Left lobe of liver (tissue), 2 donors: ENCODE measurements around the gene PARD6B. TPM values are rescaled to one million over a fixed set of nuclear protein-coding genes. Genes with fewer than 3 reads are reported as not detected.
"Not testable (repeated sequence)": the region's sequence is repeated elsewhere in the genome, so short reads cannot be mapped to it uniquely, and the experiment has no call there.

ENCODE experiments used
- ATAC-seq: fragments of 200-7000 bp; cut with Tn5 transposase; one replicate; pipeline ENCODE4 v1.9.1; 2020; ENCODE audit warnings: mild to moderate bottlenecking, moderate library complexity
- DNase-seq: peaks from one replicate; pipeline ENCODE4 v3.0.0-alpha.2; 2020; ENCODE audit warnings: low spot score
- total RNA-seq: library from RNA; stranded (reverse); gene quantifications from one replicate; pipeline ENCODE4 v1.2.1, GENCODE V29; 2021
- donor health status: DM: no; HTN: no; CAD: no; lungs with moderate emphysema.
- donor health status: DM: no; HTN: yes; CAD: no.

Gene PARD6B
- total RNA-seq, 1 donor from 2014 or later: 10.9 TPM

DNA sequence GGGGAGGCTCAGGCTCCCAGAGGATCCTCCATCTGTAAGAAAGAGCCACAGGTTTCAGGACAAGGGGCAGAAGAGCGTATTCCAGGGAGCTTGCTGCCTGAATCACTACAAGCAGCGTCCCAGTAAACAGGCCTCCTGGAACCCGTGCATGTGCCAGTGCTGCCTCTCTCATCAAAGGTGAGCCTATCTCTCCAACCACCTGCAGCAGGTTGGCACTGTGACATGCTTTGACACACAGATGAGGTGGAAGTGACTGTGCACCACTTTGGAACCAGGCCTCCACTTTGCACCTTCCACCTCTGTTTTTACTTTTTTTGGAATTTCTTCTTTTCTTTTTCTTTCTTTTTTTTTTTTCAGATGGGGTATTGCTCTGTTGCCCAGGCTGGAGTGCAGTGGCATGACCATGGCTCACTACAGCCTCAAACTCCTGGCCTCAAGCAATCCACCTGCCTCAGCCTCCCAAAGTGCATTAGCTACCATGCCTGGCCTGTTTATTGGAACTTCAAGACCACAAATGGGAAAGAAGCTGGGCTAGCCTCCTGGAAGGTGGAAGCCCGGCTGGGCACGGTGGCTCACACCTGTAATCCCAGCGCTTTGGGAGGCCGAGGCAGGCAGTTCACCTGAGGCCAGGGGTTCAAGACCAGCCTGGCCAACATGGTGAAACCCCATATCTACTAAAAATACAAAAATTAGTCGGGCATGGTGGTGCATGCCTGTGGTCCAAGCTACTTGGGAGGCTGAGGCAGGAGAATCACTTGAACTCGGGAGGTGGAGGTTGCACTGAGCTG, 27.5 kb upstream of the PARD6B start:
- not testable (repeated sequence) for ATAC-seq, DNase-seq

DNA sequence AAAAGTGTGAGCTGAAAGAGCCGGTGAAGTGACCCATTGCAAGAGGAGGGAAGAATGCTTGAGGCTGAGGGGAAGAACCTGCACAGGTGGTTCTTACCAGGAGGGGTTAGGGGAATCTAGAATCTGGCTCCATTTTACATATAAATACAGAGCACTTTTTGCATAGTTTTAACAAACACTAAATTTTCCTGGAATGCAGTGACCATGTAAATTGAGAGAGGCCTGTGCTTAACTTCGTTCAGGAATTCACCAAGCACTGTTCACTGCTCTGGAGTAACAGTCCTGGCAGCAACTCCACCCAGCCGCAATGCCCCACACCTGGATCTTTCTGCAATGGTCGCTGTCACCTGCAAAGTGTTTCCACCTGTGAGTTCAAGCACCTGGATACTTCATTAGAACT, 26.9 kb upstream of the PARD6B start:
- ATAC-seq: no peak

DNA sequence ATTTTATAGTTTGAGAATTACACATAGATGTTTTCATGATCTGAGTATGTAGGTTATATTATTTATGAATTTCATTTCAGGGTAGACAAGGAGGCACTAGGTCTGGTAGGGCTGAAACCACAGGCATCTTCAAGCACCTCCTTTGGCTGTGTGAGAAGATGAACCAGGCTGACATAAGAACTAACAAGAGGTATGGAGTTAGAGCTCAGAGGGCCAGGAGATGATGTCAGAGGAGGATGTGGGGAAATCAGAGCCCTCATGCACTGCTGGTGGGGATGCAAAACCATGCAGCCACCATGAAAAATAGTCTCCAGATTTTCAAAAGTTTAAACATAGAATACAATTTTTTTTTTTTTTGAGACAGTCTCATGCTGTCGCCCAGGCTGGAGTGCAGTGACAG, 26.4 kb upstream of the PARD6B start:
- DNase-seq (no peak), ATAC-seq (no peak)

More for the DNA sequence above, 26.9 kb upstream of the PARD6B start:
- DNase-seq: no peak

DNA sequence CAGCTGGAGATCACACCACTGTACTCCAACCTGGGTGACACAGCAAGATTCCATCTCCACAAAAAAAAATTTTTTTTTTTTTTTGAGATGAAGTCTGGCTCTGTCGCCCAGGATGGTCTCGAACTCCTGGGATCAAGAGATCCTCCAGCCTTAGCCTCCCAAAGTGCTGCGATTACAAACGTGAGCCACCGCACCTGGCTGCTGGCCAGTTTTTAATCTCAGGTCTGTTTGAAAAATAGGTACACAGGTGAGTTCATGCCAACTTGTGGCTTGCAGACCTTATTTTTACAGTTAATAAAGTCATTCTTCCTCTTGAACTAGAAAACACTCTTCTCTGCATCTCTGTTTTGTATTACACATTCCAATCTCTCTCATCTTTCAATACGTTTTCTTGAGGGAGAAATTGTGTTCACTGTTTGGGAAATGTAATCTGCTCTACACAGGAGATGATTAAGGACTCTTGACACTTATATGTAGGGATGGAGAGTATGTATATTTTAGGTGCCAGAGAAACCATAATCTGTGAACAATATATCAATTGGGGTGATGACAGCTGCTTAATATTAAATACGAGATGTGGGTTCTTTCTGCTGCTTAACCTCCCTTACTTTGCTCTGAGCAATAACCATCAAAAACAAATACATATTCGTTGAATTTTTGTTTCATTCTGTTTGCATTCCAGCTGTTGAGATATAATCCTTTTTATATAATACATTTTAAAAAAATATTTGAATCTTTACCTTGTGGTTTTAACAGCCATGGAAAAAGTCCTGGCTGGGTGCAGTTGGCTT, 22.3 kb upstream of the PARD6B start:
- ATAC-seq: no peak
- no peak for DNase-seq

DNA sequence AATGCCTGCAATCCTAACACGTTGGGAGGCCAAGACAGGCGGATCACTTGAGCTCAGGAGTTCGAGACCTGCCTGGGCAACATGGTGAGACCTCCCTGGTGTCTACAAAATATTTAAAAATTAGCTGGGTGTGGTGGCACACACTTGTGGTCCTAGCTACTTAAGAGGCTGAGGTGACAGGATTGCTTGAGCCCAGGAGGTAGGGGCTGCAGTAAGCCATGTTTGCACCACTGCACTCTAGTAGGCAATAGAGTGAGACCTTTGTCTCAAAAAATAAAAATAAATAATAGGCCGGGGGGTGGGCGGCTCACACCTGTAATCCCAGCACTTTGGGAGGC, 21.8 kb upstream of the PARD6B start:
- ATAC-seq (no peak), DNase-seq (no peak)

DNA sequence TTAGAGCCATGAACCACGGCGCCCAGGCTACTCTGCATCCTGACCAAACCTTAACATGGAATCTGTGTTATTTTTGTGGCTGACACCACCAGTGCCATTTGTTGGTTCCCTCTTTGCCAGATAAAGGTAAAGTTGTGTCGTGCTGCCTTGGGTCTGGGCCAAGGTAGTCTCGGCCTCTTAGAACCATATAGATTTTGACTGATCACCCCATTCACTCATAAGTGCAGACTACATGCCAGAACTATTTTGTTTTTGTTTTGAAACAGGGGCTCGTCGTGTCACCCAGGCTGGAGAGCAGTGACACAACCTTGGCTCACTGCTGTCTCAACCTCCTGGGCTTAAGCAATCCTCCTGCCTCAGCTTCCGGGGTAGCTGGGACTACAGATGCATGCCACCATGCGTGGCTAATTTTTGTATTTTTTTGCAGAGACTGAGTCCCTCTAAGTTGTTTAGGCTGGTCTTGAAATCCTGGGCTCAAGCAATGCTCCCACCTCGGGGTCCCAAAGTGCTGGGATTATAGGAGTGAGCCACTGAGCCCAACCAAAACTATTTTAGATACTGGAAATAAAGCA, 20.8 kb upstream of the PARD6B start:
- peak; percentile 72 for ATAC-seq
- DNase-seq: peak; percentile 60

DNA sequence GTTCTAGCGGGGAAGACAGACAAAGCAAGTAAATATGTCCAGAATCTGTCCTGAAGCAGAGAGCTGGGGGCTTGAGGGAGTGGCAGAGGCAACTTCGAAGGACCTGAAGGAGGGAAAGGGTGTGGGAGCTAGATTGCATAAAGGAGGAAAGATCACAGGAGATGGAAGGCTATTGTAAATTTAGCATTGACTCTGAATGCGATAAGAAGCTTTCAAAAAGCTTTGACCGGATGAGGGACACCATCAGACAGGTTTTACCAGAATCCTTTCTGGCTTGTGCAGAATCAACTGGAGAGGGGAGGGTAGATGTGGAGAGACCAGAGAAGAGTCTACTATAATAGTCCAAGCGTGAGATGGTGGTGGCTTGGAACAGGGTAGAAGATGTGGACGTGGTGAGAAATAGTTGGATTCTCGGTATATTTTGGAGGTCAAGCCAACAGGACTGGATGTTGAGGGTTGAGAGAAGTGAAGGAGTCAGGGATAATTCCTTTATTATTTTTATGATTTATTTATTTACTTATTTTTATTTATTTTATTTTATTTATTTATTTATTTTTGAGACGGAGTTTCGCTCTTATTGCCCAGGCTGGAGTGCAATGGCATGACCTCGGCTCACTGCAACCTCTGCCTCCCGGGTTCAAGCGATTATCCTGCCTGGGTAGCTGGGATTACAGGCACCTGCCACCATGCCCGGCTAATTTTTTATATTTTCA, 20.1 kb upstream of the PARD6B start:
- DNase-seq (no peak), ATAC-seq (no peak)

DNA sequence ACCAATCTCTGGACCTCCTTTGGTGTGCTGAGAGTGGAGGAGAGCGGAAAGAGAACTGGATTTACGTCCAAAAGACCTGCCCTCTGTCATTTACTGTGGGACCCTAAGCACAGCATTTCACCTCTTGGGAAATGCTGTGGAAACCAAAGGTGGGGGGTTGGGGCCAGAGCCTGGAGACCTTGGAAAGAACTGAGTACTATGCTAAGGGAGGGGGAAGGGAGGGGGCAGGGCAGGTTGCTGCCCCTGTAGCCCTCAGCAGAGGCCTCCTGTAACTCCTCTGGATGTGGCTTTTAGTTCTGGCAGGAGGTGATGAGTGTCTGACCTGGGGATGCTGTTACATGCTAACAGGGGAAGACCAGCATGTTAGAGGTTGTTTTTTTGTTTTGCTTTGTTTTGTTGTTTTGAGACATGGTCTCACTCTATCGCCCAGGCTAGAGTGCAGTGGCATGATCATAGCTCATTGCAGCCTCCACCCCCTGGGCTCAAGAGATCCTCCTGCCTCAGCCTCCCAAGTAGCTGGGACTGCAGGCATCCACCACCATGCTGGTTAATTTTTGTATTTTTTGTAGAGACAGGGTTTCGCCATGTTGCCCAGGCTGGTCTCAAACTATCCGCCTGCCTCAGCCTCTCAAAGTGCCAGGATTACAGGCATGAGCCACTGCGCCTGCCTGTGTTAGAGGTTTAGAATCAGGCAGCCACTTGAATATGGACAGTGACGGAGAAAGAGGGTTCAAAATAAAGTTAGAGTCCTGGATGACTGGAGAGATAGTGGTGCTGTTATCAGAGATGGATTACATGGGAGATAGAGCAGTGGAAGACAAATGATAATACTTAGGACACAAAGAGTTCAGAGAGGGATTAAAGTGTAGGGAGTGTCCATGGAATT, 18.4 kb upstream of the PARD6B start:
- no peak for DNase-seq
- no peak for ATAC-seq

DNA sequence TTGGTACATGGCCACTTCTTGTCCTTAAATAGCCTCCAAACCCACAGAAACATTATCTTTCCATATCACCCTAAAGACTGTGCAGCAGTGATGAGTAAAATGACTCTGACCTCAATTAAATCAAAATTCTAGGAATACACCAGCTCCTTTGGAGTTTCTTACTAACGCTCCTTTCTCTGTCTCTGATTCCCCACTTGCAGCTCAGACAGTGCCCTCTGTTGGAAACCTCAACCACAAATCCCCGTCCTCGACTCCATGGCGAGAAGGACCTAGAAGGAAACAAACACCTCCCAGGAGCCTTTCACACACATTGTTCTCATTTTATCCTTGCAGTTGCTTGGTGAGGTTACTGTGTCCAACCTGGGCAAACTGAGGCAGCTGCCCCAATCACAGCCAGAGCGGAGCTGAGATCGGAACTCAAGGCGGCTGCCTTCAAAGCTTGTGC, 17.7 kb upstream of the PARD6B start:
- DNase-seq (no peak), ATAC-seq (peak; percentile 82)

DNA sequence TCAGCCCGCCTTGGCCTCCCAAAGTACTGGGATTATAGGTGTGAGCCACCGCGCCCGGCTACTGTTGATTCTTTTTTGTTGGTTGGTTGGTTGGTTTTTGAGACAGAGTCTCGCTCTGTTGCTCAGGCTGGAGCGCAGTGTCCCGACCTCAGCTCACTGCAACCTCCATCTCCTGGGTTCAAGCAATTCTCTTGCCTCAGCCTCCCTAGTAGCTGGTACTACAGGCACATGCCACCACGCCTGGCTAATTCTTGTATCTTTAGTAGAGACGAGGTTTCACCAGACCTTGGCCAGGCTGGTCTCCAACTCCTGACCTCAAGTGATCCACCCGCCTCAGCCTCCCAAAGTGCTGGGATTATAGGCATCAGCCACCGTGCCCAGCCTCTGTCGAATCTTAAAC, 17.0 kb upstream of the PARD6B start:
- not testable (repeated sequence) for DNase-seq, ATAC-seq

DNA sequence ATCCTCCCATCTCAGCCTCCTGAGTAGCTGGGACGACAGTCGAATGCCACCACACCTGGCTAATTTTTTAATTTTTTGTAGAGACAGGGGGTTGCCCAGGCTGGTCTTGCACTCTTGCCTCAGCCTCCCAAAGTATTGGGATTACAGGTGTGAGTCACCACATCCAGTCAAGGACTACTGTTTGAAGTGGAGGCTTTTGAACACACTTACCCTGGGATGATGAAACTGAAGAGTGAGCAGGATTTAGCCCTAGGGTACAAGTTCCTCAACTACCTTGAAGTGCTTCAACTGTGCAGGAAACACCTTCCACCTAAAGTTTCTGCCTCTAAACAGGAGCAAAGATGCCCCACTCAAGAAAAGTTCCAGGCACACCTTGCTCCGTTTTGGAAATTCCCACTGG, 15.7 kb upstream of the PARD6B start:
- DNase-seq: no peak
- ATAC-seq: no peak

DNA sequence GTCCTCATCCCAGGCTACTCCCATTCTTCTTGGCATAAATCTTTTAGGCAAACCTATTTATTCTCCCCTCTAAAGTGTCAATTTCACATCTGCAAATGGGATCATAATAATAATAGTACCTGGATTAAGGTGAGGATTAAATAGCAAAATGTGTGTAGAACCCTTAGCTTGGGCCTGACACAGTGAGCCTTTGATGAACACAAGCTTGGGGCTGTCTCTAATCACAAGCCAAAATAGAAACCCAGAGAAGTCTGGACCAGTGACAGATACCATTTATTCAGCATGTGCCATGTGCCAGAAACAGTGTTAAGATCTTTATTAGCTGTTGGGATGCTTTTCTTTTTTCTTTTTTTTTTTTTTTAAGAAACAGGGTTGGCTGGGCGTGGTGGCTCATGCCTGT, 14.9 kb upstream of the PARD6B start:
- ATAC-seq (no peak), DNase-seq (no peak)

DNA sequence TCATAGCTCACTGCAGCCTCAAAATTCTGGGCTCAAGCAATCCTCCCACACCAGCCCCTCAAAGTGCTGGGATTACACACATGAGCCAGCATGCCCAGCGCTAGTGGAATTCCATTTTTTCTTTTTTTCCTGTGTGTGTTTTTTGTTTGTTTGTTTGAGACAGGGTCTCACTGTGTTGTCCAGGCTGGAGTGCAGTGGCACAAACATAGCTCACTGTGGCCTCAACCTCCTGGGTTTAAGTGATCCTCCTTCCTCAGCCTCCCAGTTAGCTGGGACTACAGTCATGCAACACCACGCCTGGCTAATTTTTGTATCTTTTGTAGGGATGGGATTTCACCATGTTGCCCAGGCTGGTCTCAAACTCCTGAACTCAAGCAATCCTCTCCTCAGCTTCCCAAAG, 14.1 kb upstream of the PARD6B start:
- ATAC-seq (no peak), DNase-seq (no peak)

DNA sequence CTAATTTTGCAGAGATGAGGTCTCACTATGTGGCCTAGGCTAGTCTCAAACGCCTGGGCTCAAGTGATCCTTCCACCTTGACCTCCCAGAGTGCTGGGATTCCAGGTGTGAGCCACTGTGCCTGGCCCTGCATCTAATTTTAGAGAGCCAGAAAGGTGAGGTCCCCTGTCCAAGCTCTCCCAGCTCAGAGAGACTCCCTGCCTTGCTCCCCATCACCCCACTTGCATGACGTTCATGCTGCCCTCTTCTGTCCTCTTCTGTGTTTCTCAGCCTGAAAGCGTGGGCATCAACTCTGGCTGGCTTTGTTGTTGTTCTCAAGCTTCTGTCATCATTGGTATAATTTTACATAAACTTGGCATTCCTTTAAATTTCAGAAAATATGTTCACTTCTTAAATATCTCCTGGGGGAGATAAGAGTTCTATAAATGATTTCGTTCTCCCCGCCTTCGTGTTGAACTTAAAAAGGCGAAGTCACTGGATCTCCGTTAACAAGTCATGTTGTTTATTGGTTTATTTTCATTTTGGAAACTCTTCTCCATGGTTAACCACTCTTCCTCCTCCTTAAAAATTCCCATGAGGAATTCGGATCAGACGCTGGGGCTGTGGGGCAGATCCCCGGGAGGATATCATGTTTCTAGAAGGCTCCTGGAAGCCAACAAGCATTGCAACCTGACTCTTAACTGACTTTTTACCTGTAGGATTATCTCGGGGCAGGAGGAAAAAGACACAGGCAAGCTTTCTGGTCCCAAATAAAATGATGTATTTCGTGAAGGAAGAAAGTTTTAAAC, 13.2 kb upstream of the PARD6B start:
- no peak for DNase-seq
- no peak for ATAC-seq

DNA sequence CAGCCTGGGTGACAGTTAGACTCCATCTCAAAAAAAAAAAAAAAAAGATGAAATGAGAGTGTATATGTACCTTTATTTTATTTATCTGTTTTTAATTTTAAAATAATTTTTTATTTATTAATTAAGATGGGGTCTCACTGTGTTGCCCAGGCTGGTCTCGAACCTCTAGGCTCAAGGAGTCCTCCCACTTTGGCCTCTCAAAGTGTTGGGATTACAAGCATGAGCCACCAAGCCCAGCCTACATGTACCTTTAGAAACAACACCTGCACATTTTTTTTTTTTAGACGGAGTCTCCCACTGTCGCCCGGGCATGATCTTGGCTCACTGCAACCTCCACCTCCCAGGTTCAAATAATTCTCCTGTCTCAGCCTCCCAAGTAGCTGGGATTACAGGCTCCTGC, 12.1 kb upstream of the PARD6B start:
- ATAC-seq (no peak), DNase-seq (no peak)

DNA sequence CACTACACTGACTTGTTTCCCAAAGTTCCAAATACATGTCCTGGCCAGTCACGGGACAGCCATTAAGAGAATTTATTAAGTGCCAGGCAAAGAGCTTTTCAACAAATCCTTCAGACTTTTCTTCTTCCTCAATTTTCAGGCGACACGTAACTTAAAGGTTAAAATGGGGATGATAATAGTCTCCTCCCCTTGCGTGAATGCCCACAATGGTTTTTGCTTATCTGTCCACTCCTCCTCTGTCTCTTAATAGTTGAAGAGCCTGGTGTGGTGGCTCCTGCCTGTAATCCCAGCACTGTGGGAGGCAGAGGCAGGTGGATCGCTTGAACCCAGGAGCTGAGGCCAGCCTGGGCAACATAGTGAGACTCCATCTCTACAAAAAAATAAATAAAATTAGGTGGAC, 11.4 kb upstream of the PARD6B start:
- DNase-seq (no peak), ATAC-seq (no peak)

DNA sequence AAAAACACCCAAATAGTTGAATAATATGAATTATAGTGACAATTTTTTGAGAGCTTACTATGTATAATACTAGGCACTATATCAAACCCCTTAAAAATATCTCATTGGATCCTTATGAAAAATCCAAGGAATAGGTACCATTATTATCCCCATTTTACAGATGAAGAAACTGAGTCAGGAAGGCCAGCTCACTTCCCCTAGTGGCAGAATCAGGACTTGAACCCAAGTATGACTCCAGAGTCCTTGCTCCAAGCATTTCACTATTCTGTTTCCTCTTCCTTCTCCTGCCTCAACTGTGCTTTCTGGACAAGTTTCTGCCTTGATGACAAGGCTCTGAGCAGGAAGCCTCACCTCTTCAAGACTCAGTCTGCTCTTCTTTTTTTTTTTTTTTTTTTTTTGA, 10.8 kb upstream of the PARD6B start:
- no peak for ATAC-seq
- no peak for DNase-seq

DNA sequence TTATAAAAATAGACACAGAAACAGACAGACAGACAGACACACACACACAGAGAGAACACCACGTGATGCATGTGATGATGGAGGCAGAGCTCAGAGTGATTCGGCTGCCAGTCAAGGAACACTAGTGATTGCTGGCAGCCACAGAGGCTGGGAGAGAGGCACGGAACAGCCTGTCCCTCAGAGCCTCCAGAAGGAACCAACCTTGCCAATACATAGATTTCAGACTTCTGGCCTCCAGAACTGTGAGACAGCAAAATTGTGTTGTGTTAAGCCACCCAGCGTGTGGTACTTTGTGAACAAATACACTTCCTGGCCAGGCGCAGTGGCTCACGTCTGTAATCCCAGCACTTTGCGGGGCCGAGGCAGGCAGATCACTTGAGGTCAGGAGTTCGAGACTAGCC, 9.5 kb upstream of the PARD6B start:
- DNase-seq (no peak), ATAC-seq (peak; percentile 44)

DNA sequence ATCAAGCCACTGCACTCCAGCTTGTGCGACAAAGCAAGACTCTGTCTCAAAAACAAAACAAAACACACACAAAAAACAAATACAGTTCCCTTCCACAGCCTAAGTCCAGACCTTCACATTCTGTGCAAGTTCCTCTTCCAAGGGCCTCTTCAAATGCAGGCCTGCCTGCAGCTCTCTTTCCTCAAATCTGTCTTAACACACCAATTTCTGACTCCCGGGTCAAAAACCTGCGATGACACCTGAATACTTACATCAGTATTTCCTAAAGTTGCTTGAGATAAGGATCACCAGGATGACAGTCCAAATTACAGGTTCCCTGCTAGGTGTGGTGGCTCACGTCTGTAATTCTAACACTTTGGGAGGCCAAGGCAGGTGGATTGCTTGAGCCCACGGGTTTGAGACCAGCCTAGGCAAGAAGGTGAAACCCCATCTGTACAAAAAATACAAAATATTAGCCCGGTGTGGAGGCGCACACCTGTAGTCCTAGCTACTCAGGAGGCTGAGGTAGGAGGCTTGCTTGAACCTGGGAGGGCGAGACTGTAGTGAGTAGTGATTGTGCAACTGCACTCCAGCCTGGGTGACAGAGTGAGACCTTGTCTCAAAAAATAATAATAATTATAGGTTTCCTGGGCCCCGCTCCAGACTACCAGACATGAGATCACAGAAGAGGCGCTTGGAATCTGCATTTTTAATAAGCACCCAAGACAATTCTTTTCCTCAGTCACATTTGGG, 8.8 kb upstream of the PARD6B start:
- DNase-seq (peak; percentile 14), ATAC-seq (no peak)
